ENCODE measurements around the gene GSC.

GRCh38 chr14:94779713-94780112, 9.8 kb upstream of the GSC start:
- TF ChIP-seq SUZ12 (IDR thresholded peaks at IDR 0.05; ENCODE audit: extremely low read depth, insufficient read depth, insufficient read length) = no peak
- no peak for TF ChIP-seq YY1 (IDR thresholded peaks at IDR 0.05; ENCODE audit: insufficient read depth, insufficient read length)
- no peak for TF ChIP-seq ZNF274 (IDR thresholded peaks at IDR 0.05; ENCODE audit: low read depth, low read length)
